ENCODE results near the gene HILPDA. TPM values are rescaled to one million over a fixed set of nuclear protein-coding genes. Genes with fewer than 3 reads are reported as not detected.
A peak's percentile ranks its signal among the peaks of the same experiment; 100 is the strongest.

HILPDA gene, protein sequence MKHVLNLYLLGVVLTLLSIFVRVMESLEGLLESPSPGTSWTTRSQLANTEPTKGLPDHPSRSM
- 1 to 10 TPM; 3.4 to 3.8 TPM for total RNA-seq
- 1 to 10 TPM; 2.9 to 3.4 (median 3.2) TPM for polyA plus RNA-seq
- 1.1 to 9.6 (median 2.6) reads per million in 6 experiments for total RNA-seq

DNA sequence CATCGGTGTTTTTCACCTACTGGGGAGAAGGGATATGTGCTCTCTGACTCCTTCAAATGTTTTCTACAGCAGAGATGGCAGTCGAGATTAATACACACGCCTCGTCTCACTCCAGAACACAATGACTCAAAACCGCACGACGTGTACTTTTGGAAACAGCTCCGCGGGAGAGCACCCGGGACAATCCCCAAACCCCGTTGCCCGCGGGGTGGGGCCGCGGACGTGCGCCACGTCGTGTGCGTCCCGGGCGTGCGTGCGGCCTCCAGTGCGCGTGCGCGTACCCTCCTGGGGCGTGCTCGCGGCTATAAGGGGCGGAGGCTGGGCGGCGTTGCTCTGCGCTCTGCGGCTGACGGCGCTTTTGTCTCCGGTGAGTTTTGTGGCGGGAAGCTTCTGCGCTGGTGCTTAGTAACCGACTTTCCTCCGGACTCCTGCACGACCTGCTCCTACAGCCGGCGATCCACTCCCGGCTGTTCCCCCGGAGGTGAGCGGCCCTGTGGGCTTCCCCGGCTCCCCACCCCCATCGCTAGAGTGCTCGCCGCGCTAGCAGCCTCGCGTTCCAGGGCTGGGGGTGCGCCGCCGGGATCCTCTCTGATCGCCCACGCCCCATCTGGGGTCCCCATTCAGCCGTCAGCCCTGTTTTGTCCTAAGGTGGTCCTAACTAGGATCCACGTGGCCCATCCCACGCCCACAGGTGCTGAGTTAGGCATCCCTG lies at the start of gene HILPDA:
HILPDA (plus strand) TSS at position 336 of the 712 bp plus-strand sequence. CDS start 1,391 bp downstream, outside the sequence.
- H3K4me1 Mint-ChIP-seq, result peaks cover 14 to 32% (median 29%) of the 10 kb centered on the region in 4 donors
- POLR2A ChIA-PET, result interaction anchor here (0.6 to 2.7 kb wide), 8 partner anchors 14 to 1063 kb away, joined by 3 to 10 read pairs (median 3); partner anchors contain the start of genes RBM28 and ZNF800
- no peaks in the 10 kb centered on the region for H3K9me3 Mint-ChIP-seq
- H3K27me3 Mint-ChIP-seq, result peaks cover 0 to 4% (median 0%) of the 10 kb centered on the region in 5 donors
- ATAC-seq (peak; percentile 87 to 91), DNase-seq (peak; percentile 89 to 97 (median 92))
- H3K4me3 Mint-ChIP-seq, result peak within 1 kb of the TSS; percentile 87 to 95 (median 93)
- peak within 1 kb of the TSS; percentile 86 to 97 (median 94) for H3K27ac Mint-ChIP-seq
- no peaks in the 10 kb centered on the region for H3K36me3 Mint-ChIP-seq

DNA sequence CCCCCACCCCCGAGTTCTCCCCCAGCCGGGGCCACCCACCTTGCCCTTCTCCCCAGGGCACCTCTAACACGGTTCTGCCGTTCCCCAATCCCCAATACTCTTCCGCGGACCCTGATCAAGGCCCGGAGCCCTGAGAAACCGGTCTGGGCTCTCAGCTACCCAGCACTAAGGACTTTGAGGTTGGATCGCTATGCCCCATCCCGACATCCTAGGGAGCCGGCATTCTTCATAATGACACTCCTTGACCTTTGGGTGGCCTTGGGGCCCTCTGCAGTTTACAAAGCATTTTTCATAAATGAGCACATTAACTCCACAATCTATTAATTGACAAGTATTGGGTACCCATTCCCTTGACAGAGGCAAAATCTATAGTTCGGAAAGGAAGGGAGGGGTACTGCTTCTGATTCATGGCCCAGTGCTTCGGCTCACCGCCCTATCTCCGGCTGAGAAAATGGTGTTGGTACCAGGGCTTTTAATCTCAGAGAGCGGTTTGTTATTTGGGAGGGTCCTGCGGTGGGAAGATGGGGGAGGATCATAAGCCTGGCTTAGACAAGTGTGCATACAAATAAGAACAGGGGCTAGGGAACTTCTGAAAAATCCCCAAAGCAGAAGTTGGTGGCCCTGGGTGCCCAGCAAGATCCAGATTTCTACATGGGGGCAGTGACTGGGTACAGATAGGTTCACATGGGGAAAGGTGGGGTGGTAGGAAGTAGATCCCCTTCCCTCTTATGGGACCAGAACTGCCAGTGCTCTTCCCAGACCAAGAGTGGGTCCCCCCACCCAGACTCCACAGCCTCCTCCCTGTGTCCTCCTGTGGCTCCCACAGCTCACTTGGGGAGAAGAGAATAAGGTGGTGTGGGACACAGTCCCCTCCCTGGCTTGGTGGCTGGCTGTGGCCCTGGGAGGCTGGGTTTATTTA lies 49.1 kb upstream of the HILPDA start:
- H3K9me3 Mint-ChIP-seq, result no peaks in the 10 kb centered on the region
- ATAC-seq, result no peak
- peaks cover 31 to 59% (median 56%) of the 10 kb centered on the region in 4 donors for H3K4me1 Mint-ChIP-seq
- POLR2A ChIA-PET, result interaction anchor here (1.5 to 2.1 kb wide), 2 partner anchors 10 to 63 kb away, joined by 3 to 7 read pairs; partner anchors contain the start of gene RBM28
- no peaks in the 10 kb centered on the region for H3K27me3 Mint-ChIP-seq
- peak overlapping the region; percentile 59 to 90 (median 84) for H3K4me3 Mint-ChIP-seq
- peaks cover 0 to 9% (median 3%) of the 10 kb centered on the region in 3 donors for H3K36me3 Mint-ChIP-seq
- peak in 2 of 10 donors; percentile 14 to 19 for DNase-seq
- peak overlapping the region; percentile 69 to 94 (median 80) for H3K27ac Mint-ChIP-seq

GRCh38 chr7:128407233-128407589 lies 48.5 kb upstream of the HILPDA start:
- no peak for DNase-seq
- no peak for ATAC-seq
- no peaks in the 10 kb centered on the region for H3K9me3 Mint-ChIP-seq
- H3K27me3 Mint-ChIP-seq, result no peaks in the 10 kb centered on the region
- H3K36me3 Mint-ChIP-seq, result peaks cover 0 to 7% (median 3%) of the 10 kb centered on the region in 3 donors
- peak overlapping the region in 8 of 10 donors; percentile 69 to 94 (median 82) for H3K27ac Mint-ChIP-seq
- H3K4me1 Mint-ChIP-seq, result peaks cover 31 to 58% (median 55%) of the 10 kb centered on the region in 4 donors
- POLR2A ChIA-PET, result interaction anchor here (2.1 kb wide), 1 partner anchor 63 kb away, joined by 7 read pairs; the partner anchor contains the start of gene RBM28
- H3K4me3 Mint-ChIP-seq, result peak overlapping the region in 5 of 10 donors; percentile 30 to 89 (median 85)

DNA sequence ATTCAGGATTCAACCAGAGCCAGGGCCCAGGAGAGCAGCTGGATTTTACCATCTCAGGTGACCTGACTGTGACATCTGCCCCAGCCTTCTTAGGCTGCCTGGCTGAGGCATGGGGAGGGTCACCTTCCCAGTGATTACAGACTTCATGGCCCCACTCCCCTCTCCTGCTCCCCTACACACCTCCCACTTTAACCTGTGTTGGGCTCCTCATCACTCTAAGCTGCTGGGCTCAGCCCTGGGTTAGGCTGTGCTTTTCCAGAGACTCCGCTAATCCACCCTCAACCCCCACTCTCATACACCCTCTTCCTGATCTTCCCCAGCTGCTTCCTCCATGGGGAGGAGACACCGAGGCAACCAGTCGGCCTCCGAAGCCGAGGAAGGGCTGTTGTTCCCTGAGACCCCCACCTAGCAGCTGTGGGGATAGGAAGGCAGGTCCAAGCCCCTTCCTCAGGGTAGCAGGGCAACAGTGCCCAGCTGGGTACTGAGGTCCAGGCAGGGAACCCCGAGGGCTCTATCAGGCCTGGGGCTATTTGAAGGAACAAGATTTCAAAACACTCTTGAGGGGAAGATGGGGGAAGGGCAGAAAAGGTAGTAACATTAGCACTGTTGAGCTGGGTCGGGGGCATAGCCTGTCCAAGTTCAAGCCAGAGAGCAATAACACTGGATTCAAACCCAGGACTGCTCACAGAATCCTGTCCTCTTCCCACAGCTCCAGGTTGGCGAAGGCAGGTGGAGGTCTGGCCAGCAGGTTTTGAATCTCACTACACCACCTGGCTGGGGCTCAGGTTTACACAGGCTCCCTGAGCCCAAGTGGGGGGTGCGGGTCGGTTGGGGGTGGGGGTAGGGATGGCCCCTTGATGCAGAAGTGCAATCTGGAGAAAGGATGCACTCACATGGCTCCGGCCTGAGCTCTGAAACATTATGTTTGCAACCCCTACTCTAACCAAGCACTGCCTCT lies 47.6 kb upstream of the HILPDA start:
- no peak for ATAC-seq
- POLR2A ChIA-PET, result interaction anchor here (0.9 to 2.8 kb wide), 5 partner anchors 8 to 68 kb away, joined by 4 to 12 read pairs (median 10); partner anchors contain the start of gene HILPDA
- Mint-ChIP-seq H3K4me3 (peak overlapping the region in 9 of 10 donors; percentile 22 to 90 (median 87)), H3K9me3 (no peaks in the 10 kb centered on the region), H3K27me3 (no peaks in the 10 kb centered on the region), H3K36me3 (peaks cover 0 to 2% (median 0%) of the 10 kb centered on the region in 3 donors), H3K4me1 (peaks cover 31 to 56% (median 53%) of the 10 kb centered on the region in 4 donors), H3K27ac (peak overlapping the region in 9 of 10 donors; percentile 61 to 94 (median 83))
- no peak for DNase-seq

DNA sequence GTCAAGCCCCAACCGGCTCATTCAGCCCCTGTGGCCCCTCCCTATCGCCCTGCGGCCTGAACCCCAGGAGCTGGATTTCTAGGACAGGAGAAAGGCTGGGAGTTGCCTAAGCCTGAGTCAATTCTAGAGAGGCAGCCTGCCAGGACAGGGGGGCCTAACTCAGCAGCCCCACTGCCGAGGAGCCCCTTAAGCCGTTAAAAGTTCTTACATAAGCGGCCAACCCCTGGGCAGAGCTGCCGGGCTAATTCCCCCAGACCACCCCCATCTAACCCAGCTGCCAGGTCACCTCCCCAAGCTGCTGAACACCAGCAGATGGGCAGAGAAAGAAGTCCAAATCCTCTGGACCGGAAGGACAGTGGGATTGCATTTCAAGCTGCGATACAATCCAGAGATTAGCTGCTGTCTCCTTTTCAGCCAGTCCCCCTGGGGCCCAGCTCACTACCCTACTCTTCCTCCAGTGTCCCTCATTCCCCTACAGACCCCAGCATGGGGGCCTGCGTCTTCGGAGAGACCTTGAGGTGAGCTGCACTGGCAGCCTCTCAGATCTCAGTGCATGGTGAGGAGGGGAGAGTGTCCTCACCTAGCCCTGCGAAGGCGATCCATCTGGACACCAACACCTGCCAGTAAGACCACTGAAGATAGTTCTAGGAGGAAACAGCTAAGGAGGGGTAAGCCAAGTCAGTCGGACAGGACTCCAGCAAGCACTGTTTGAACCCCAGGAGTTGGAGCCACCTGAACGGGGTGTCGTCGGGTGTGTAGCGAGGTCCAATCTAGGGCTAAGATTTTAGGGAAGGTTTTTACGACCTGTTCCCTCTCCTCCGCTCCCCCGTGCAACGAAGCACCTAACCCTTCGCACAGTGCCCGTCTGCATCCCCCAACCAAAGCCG lies 46.7 kb upstream of the HILPDA start:
- Mint-ChIP-seq H3K9me3 (no peaks in the 10 kb centered on the region), H3K27me3 (peaks cover 0 to 4% (median 0%) of the 10 kb centered on the region in 5 donors), H3K4me3 (peak overlapping the region; percentile 84 to 90 (median 89)), H3K27ac (peak overlapping the region; percentile 71 to 94 (median 89)), H3K4me1 (peaks cover 24 to 49% (median 46%) of the 10 kb centered on the region in 4 donors), H3K36me3 (no peaks in the 10 kb centered on the region)
- DNase-seq, result no peak
- POLR2A ChIA-PET, result interaction anchor here (0.9 to 2.8 kb wide), 5 partner anchors 7 to 67 kb away, joined by 4 to 12 read pairs (median 10); partner anchors contain the start of gene HILPDA
- ATAC-seq, result no peak

DNA sequence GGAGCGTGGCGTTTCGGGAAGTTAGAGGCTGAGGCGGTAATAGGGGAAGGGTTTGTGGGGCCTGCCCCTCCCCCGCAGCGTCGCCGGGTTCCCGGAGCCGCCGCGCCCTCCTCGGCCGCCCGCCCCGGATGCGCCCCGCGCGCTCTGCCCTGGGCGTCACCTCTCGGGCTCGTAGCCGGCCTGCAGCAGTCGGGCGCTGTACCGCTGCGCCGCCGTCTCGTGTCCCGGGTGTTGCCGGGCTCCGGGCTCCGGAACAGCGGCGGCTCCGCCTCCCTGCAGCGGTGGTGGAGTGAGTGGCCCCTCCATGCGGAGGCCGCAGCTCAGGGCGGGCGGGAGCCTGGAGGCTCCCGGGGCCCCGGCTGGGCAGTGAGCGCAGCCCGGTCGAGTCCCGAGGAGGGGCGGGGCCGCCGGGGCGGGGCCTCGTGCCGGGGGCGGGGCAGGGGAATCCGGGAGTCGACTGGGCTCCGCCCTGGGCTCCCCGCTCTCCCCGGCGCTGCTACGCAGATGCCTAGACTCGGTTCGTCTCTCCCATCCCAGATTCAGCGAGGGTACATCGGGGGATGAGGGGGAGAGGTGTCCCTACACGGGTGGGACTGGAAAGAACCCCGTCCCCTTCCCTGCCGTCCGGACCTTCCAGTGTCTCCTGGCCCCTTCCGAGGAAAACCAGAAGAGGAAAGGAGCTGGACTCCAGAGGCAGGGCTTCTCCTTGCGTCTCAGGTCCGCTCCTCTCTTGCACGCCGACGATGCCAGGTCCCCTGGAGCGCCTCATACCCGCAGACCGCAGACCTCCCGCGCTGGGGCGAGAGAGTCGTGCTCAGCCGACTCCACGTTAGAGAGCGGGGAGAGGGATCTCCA lies 45.9 kb upstream of the HILPDA start, which contains the start of gene IMPDH1:
IMPDH1 (minus strand) TSS at position 387 of the 855 bp plus-strand sequence; CDS start at position 306, 81 bp downstream.
- H3K4me3 Mint-ChIP-seq, result peak within 1 kb of the TSS; percentile 84 to 93 (median 90)
- peaks cover 20 to 41% (median 38%) of the 10 kb centered on the region in 4 donors for H3K4me1 Mint-ChIP-seq
- ATAC-seq, result peak; percentile 79 to 80
- peaks cover 0 to 4% (median 0%) of the 10 kb centered on the region in 5 donors for H3K27me3 Mint-ChIP-seq
- H3K9me3 Mint-ChIP-seq, result no peaks in the 10 kb centered on the region
- peak within 1 kb of the TSS; percentile 71 to 94 (median 91) for H3K27ac Mint-ChIP-seq
- POLR2A ChIA-PET, result interaction anchor here (0.6 to 2.8 kb wide), 7 partner anchors 12 to 66 kb away, joined by 3 to 12 read pairs (median 4); partner anchors contain the start of gene HILPDA
- peak; percentile 60 to 91 (median 84) for DNase-seq
- no peaks in the 10 kb centered on the region for H3K36me3 Mint-ChIP-seq

DNA sequence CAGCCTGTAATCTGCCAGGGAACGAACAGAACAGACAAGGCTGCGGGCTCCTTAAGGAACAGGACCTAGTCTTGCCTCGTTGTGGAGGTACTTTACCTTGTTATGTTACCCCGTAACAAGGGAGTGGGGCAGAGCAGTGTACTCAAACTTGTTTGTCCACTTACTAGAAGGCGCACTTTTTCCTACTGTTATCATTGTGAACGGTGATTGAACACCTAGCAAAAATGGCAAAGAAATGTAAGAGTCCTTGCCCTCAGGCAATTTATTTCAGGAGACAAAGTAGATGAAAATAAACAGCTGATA lies 45.3 kb upstream of the HILPDA start:
- H3K4me1 Mint-ChIP-seq, result peaks cover 18 to 38% (median 35%) of the 10 kb centered on the region in 4 donors
- no peaks in the 10 kb centered on the region for H3K9me3 Mint-ChIP-seq
- peak overlapping the region; percentile 84 to 93 (median 90) for H3K4me3 Mint-ChIP-seq
- H3K27ac Mint-ChIP-seq, result peak overlapping the region in 9 of 10 donors; percentile 74 to 93 (median 87)
- no peak for ATAC-seq
- POLR2A ChIA-PET, result interaction anchor here (0.6 to 2.8 kb wide), 5 partner anchors 12 to 59 kb away, joined by 3 to 12 read pairs (median 4); no protein-coding TSS in a partner anchor
- no peaks in the 10 kb centered on the region for H3K36me3 Mint-ChIP-seq
- no peak for DNase-seq
- H3K27me3 Mint-ChIP-seq, result peaks cover 0 to 4% (median 0%) of the 10 kb centered on the region in 5 donors

GRCh38 chr7:128415217-128415785 lies 40.4 kb upstream of the HILPDA start:
- Mint-ChIP-seq H3K36me3 (no peaks in the 10 kb centered on the region), H3K4me3 (no peak overlapping the region), H3K9me3 (no peaks in the 10 kb centered on the region), H3K27ac (no peak overlapping the region), H3K27me3 (peaks cover 0 to 7% (median 0%) of the 10 kb centered on the region in 5 donors), H3K4me1 (peaks cover 0 to 5% (median 3%) of the 10 kb centered on the region in 4 donors)
- DNase-seq (no peak), ATAC-seq (no peak)
- POLR2A ChIA-PET, result interaction anchor here (0.6 to 1.4 kb wide), 3 partner anchors 7 to 446 kb away, joined by 3 to 4 read pairs (median 3); no protein-coding TSS in a partner anchor

GRCh38 chr7:128417071-128417470 lies 38.6 kb upstream of the HILPDA start:
- H3K4me1 Mint-ChIP-seq, result peaks cover 0 to 7% (median 0%) of the 10 kb centered on the region in 4 donors
- peak overlapping the region in 1 of 10 donors; percentile 81 for H3K27ac Mint-ChIP-seq
- no peaks in the 10 kb centered on the region for H3K36me3 Mint-ChIP-seq
- no peak for ATAC-seq
- no peaks in the 10 kb centered on the region for H3K9me3 Mint-ChIP-seq
- H3K27me3 Mint-ChIP-seq, result peaks cover 0 to 7% (median 0%) of the 10 kb centered on the region in 5 donors
- H3K4me3 Mint-ChIP-seq, result no peak overlapping the region
- POLR2A ChIA-PET, result no interaction called here
- DNase-seq, result no peak
